H9 (cell line): ENCODE results near the gene OR9Q1. TPM values are rescaled to one million over a fixed set of nuclear protein-coding genes. Genes with fewer than 3 reads are reported as not detected.
"Not testable (repeated sequence)": the region's sequence is repeated elsewhere in the genome, so short reads cannot be mapped to it uniquely, and the experiment has no call there.

Source experiments
- DNase-seq: peaks from one replicate; pipeline ENCODE4 v3.0.0-alpha.2; 2017
- H2AFZ ChIP-seq: one replicate; pipeline ENCODE4 v1.6.1; 2013; ENCODE audit warnings: mild to moderate bottlenecking, low read length, control low read depth, moderate library complexity
- H2AK5ac ChIP-seq: 2 replicates; pipeline ENCODE4 v1.6.1; 2013; ENCODE audit warnings: low read length, control low read depth, mixed read lengths; ENCODE audit not compliant: insufficient read length
- H2BK120ac ChIP-seq: one replicate; pipeline ENCODE4 v1.6.1; 2013; ENCODE audit warnings: low read depth, mild to moderate bottlenecking, low read length, control low read depth, inconsistent platforms; ENCODE audit not compliant: poor library complexity, severe bottlenecking
- H2BK12ac ChIP-seq: 2 replicates; pipeline ENCODE4 v1.6.1; 2013; ENCODE audit warnings: low read length, control low read depth, mixed read lengths, low read depth; ENCODE audit not compliant: insufficient read length
- H2BK15ac ChIP-seq: 2 replicates; pipeline ENCODE4 v1.6.1; 2013; ENCODE audit warnings: low read depth, low read length, control low read depth
- H2BK20ac ChIP-seq: one replicate; pipeline ENCODE4 v1.6.1; 2013; ENCODE audit warnings: low read depth, mild to moderate bottlenecking, low read length, control low read depth, inconsistent platforms; ENCODE audit not compliant: poor library complexity, severe bottlenecking
- H2BK5ac ChIP-seq: 2 replicates; pipeline ENCODE4 v1.6.1; 2013; ENCODE audit warnings: low read length, control low read depth, mixed read lengths; ENCODE audit not compliant: insufficient read length
- H3K14ac ChIP-seq: 2 replicates; pipeline ENCODE4 v1.6.1; 2013; ENCODE audit warnings: low read length, control low read depth; ENCODE audit not compliant: insufficient read depth
- H3K18ac ChIP-seq: 2 replicates; pipeline ENCODE4 v1.6.1; 2013; ENCODE audit warnings: low read depth, mild to moderate bottlenecking, mixed read lengths, low read length, control low read depth; ENCODE audit not compliant: insufficient read length
- H3K23ac ChIP-seq: 2 replicates; pipeline ENCODE4 v1.6.1; 2013; ENCODE audit warnings: low read length, control low read depth, mixed read lengths, low read depth; ENCODE audit not compliant: insufficient read length
- H3K23me2 ChIP-seq: 2 replicates; pipeline ENCODE4 v1.6.1; 2013; ENCODE audit warnings: low read depth, mild to moderate bottlenecking, mixed read lengths, low read length, control low read depth; ENCODE audit not compliant: insufficient read length, poor library complexity, severe bottlenecking
- H3K27ac ChIP-seq: 2 replicates; pipeline ENCODE4 v1.5.1; 2013; ENCODE audit warnings: low read length, control low read depth, mixed read lengths, low read depth; ENCODE audit not compliant: insufficient read length
- H3K27me3 ChIP-seq: 2 replicates; pipeline ENCODE4 v1.6.1; 2013; ENCODE audit warnings: low read length, control low read depth, inconsistent platforms; ENCODE audit not compliant: insufficient read depth
- H3K4ac ChIP-seq: 2 replicates; pipeline ENCODE4 v1.6.1; 2013; ENCODE audit warnings: low read depth, mild to moderate bottlenecking, control low read depth, inconsistent platforms, low read length, moderate library complexity
- H3K4me1 ChIP-seq: 2 replicates; pipeline ENCODE4 v1.6.1; 2013; ENCODE audit warnings: low read length, control low read depth, inconsistent platforms; ENCODE audit not compliant: insufficient read depth
- H3K4me2 ChIP-seq: 2 replicates; pipeline ENCODE4 v1.6.1; 2013; ENCODE audit warnings: low read length, control low read depth, mixed read lengths; ENCODE audit not compliant: insufficient read length, insufficient read depth
- H3K56ac ChIP-seq: 2 replicates; pipeline ENCODE4 v1.6.1; 2013; ENCODE audit warnings: low read depth, mild to moderate bottlenecking, mixed read lengths, low read length, control low read depth; ENCODE audit not compliant: insufficient read length
- H3K79me1 ChIP-seq: 2 replicates; pipeline ENCODE4 v1.6.1; 2013; ENCODE audit warnings: low read depth, mild to moderate bottlenecking, moderate library complexity, low read length, control low read depth, inconsistent platforms; ENCODE audit not compliant: insufficient read depth, poor library complexity, severe bottlenecking
- H3K79me2 ChIP-seq: 2 replicates; pipeline ENCODE4 v1.6.1; 2013; ENCODE audit warnings: low read length, control low read depth, inconsistent platforms; ENCODE audit not compliant: insufficient read depth
- H3K9ac ChIP-seq: 2 replicates; pipeline ENCODE4 v1.6.1; 2013; ENCODE audit warnings: low read length, control low read depth, mixed read lengths; ENCODE audit not compliant: insufficient read length; ENCODE audit errors: extremely low read depth
- H3K9me3 ChIP-seq: one replicate; pipeline ENCODE4 v1.6.1; 2013; ENCODE audit warnings: low read depth, low read length, inconsistent platforms; ENCODE audit not compliant: control insufficient read depth
- H3T11ph ChIP-seq: one replicate; pipeline ENCODE4 v1.6.1; 2013; ENCODE audit warnings: mild to moderate bottlenecking, low read length, control low read depth, inconsistent platforms
- H4K20me1 ChIP-seq: one replicate; pipeline ENCODE4 v1.6.1; 2013; ENCODE audit not compliant: control insufficient read depth, insufficient read length, insufficient read depth
- H4K5ac ChIP-seq: 2 replicates; pipeline ENCODE4 v1.6.1; 2013; ENCODE audit warnings: low read depth, mild to moderate bottlenecking, mixed read lengths, low read length, control low read depth; ENCODE audit not compliant: insufficient read length
- H4K8ac ChIP-seq: replicated peaks from 2 replicates; pipeline ENCODE4 v1.6.1; 2013; ENCODE audit warnings: low read length, control low read depth, mixed read lengths, low read depth; ENCODE audit not compliant: insufficient read length
- H4K91ac ChIP-seq: 2 replicates; pipeline ENCODE4 v1.6.1; 2013; ENCODE audit warnings: low read depth, mild to moderate bottlenecking, moderate library complexity, mixed read lengths, low read length, control low read depth; ENCODE audit not compliant: insufficient read length
- H3K27ac Mint-ChIP-seq, 3 experiments: 2 replicates in 2 of 3; 3 replicates in 1 of 3; pipeline ENCODE4 v1.8.0; 2020 to 2021; ENCODE audit warnings: mixed read lengths in 3 of 3, mild to moderate bottlenecking in 1 of 3, moderate library complexity in 1 of 3
- H3K27me3 Mint-ChIP-seq: 2 replicates; pipeline ENCODE4 v1.8.0; 2021; ENCODE audit warnings: low read depth, mild to moderate bottlenecking, moderate library complexity, mixed read lengths
- H3K36me3 Mint-ChIP-seq, 3 experiments: 2 replicates in 2 of 3; 3 replicates in 1 of 3; pipeline ENCODE4 v1.8.0; 2020 to 2021; ENCODE audit warnings: low read depth in 3 of 3, mixed read lengths in 3 of 3; ENCODE audit not compliant: insufficient read depth in 1 of 3
- H3K4me1 Mint-ChIP-seq, 2 experiments: 2 replicates each; pipeline ENCODE4 v1.8.0; 2020; ENCODE audit warnings: mixed read lengths in 2 of 2
- H3K4me3 Mint-ChIP-seq, 2 experiments: 2 replicates in 1 of 2; 3 replicates in 1 of 2; pipeline ENCODE4 v1.8.0; 2020 to 2021; ENCODE audit warnings: mild to moderate bottlenecking in 2 of 2, mixed read lengths in 2 of 2, moderate library complexity in 1 of 2
- H3K9me3 Mint-ChIP-seq, 2 experiments: 2 replicates in 1 of 2; 3 replicates in 1 of 2; pipeline ENCODE4 v1.8.0; 2020; ENCODE audit warnings: mild to moderate bottlenecking in 2 of 2, mixed read lengths in 2 of 2, moderate library complexity in 1 of 2
- CTCF ChIP-seq: fragments of 200-600 bp; sonication (generic); conservative IDR thresholded peaks from 3 replicates; pipeline ENCODE4 v1.8.0; 2021; ENCODE audit warnings: antibody characterized with exemption, mild to moderate bottlenecking
- WGBS: extraction: QIAGEN DNeasy Blood & Tissue Kit; methylation state at CpG from one replicate; pipeline ENCODE4 v1.1.7; 2013; ENCODE audit warnings: missing lambda C conversion rate, low lambda C conversion rate, mixed read lengths; ENCODE audit not compliant: insufficient read length; ENCODE audit errors: extremely low coverage; 5-methylcytosine and 5-hydroxymethylcytosine counted together
- total RNA-seq: library from RNA; stranded (reverse); gene quantifications from 2 replicates; pipeline ENCODE4 v1.2.1, GENCODE V29; 2021

The OR9Q1 gene
- total RNA-seq, 1 experiment from 2014 or later: not detected

- H3K4ac ChIP-seq: no peak within 1 kb of the TSS
- Mint-ChIP-seq H3K27me3 (no peaks in the 10 kb centered on the region; the same call in 1 of the 2 replicates), H3K36me3 (peaks cover 0 to 4% (median 0%) of the 10 kb centered on the region in 3 experiments; a peak in 3 of 7 replicates), H3K27ac (no peak within 1 kb of the TSS), H3K4me1 (no peaks in the 10 kb centered on the region), H3K4me3 (no peak within 1 kb of the TSS), H3K9me3 (peaks cover 2 to 15% of the 10 kb centered on the region in 2 experiments)
- H2BK5ac ChIP-seq: no peak within 1 kb of the TSS
- no peak within 1 kb of the TSS for H3K27ac ChIP-seq
- H3K23me2 ChIP-seq: no peaks in the 10 kb centered on the region
- no peak within 1 kb of the TSS for H3K23ac ChIP-seq
- H3K4me2 ChIP-seq: no peak within 1 kb of the TSS
- no peak within 1 kb of the TSS for H4K5ac ChIP-seq
- no peak for TF ChIP-seq CTCF
- H3K56ac ChIP-seq: no peak within 1 kb of the TSS
- H2AK5ac ChIP-seq: no peak within 1 kb of the TSS
- DNase-seq: no peak
- H3K79me1 ChIP-seq: no peaks in the 10 kb centered on the region
- no peak within 1 kb of the TSS for H3K18ac ChIP-seq
- H4K20me1 ChIP-seq: no peaks in the 10 kb centered on the region
- H4K8ac ChIP-seq: no peak within 1 kb of the TSS
- H2BK20ac ChIP-seq: no peak within 1 kb of the TSS
- H3K9me3 ChIP-seq: no peaks in the 10 kb centered on the region
- H2BK120ac ChIP-seq: no peak within 1 kb of the TSS
- H2BK15ac ChIP-seq: no peak within 1 kb of the TSS
- no peaks in the 10 kb centered on the region for H3K79me2 ChIP-seq
- H2AFZ ChIP-seq: no peak within 1 kb of the TSS
- no peak within 1 kb of the TSS for H3K14ac ChIP-seq
- H4K91ac ChIP-seq: no peak within 1 kb of the TSS
- H2BK12ac ChIP-seq: no peak within 1 kb of the TSS
- H3K4me1 ChIP-seq: no peaks in the 10 kb centered on the region
- H3T11ph ChIP-seq: no peak within 1 kb of the TSS
- H3K9ac ChIP-seq: no peak within 1 kb of the TSS
- H3K27me3 ChIP-seq: no peaks in the 10 kb centered on the region
These were observed 180.4 kb downstream of the OR9Q1 start, which contains the start of gene OR1S2 for GRCh38 chr11:58204042-58204441. OR1S2 (minus strand) TSS chr11:58204142; CDS start chr11:58204142, 0 bp downstream.

GRCh38 chr11:58212420-58212819, 188.7 kb downstream of the OR9Q1 start, which contains the start of gene OR1S1:
OR1S1 (plus strand) TSS chr11:58212720.
- H3K9ac ChIP-seq, H2BK20ac ChIP-seq, H2AFZ ChIP-seq, H3K23ac ChIP-seq, H3K79me1 ChIP-seq, H3K4me1 ChIP-seq, H3K56ac ChIP-seq, H3K4ac ChIP-seq, H3K14ac ChIP-seq, DNase-seq, H4K8ac ChIP-seq, H2AK5ac ChIP-seq, H2BK120ac ChIP-seq, H2BK15ac ChIP-seq, H3K4me3 Mint-ChIP-seq, H3K4me1 Mint-ChIP-seq, H3K27ac Mint-ChIP-seq, H4K20me1 ChIP-seq, H3K4me2 ChIP-seq, H3K27me3 Mint-ChIP-seq, H3K9me3 Mint-ChIP-seq, H3K9me3 ChIP-seq, H3T11ph ChIP-seq, H4K5ac ChIP-seq, H3K27ac ChIP-seq, H3K18ac ChIP-seq, H3K23me2 ChIP-seq, H3K27me3 ChIP-seq, H2BK5ac ChIP-seq, H4K91ac ChIP-seq, H2BK12ac ChIP-seq, H3K36me3 Mint-ChIP-seq, H3K79me2 ChIP-seq: not testable (repeated sequence)
- no CpG with 5 or more reads among the region's 2 CpGs for WGBS
